Motor neuron (in vitro differentiated cells): Measurements from ENCODE around the gene PHRF1. TPM values are rescaled to one million over a fixed set of nuclear protein-coding genes. Genes with fewer than 3 reads are reported as not detected.

ENCODE experiments used
- ATAC-seq, 8 experiments: fragments of 200-7000 bp; cut with Tn5 transposase; replicated peaks in 6 of 8; 2 replicates each; pipeline ENCODE4 v1.8.0; 2021; ENCODE audit warnings: mild to moderate bottlenecking in 8 of 8, moderate library complexity in 8 of 8
- H3K27ac ChIP-seq, 2 donors: fragments of 250-450 bp; sonication (Bioruptor Pico); 2 replicates each; pipeline ENCODE4 v1.9.0; 2021; ENCODE audit warnings: antibody characterized with exemption in 2 of 2, mild to moderate bottlenecking in 2 of 2, moderate library complexity in 1 of 2
- H3K4me1 ChIP-seq, 2 donors: fragments of 250-450 bp; sonication (Bioruptor Pico); replicated peaks in 1 of 2; 2 replicates each; pipeline ENCODE4 v1.6.1; 2021; ENCODE audit warnings: antibody characterized with exemption in 2 of 2, mild to moderate bottlenecking in 2 of 2, moderate library complexity in 1 of 2
- H3K4me3 ChIP-seq, 5 donors: fragments of 250-450 bp; sonication (Bioruptor Pico); 2 replicates each; pipeline ENCODE4 v1.9.0; 2021; ENCODE audit warnings: antibody characterized with exemption in 5 of 5, mild to moderate bottlenecking in 5 of 5, moderate library complexity in 4 of 5
- WGBS, 10 experiments: fragments of 450-650 bp; shearing (Covaris generic); methylation state at CpG; one replicate each; pipeline ENCODE4 v1.0.0; 2022; 5-methylcytosine and 5-hydroxymethylcytosine counted together
- in situ Hi-C, 9 experiments: fragments of 400-800 bp; cut with MboI; loops; one replicate each; pipeline ENCODE4 v1.15.0; 2021; ENCODE audit warnings: low sequenced_read_pairs in 9 of 9, low pct_unique_long_range_greater_than_20kb in 2 of 9; ENCODE audit not compliant: unreplicated experiment in 9 of 9
- total RNA-seq, 8 experiments: library from RNA; unstranded; fragments of 300-600 nt; gene quantifications; 2 replicates each; pipeline versions ENCODE4 v1.2.3 to v1.2.4, GENCODE V29; 2022

PHRF1 gene
- total RNA-seq, 8 experiments from 2014 or later = 11.9 to 32.0 (median 16.0) TPM

GRCh38 chr11:660681-661444 lies 84.6 kb downstream of the PHRF1 start:
- WGBS, 10 experiments = 89 to 100% (median 93%) methylated on average over 1 to 9 of the region's 19 CpGs; no CpG with 5 or more reads in 2 of the 10 experiments
- no peak overlapping the region for H3K27ac ChIP-seq
- in situ Hi-C loops = no loop called here

More at GRCh38 chr11:660681-661444, 84.6 kb downstream of the PHRF1 start:
- no peak for ATAC-seq
- Histone ChIP-seq H3K4me3 (no peak overlapping the region), H3K4me1 (no peaks in the 10 kb centered on the region)

Other genes starting within 250 kb of the PHRF1 start
- 100 to 1,000 TPM in 1 of 8 experiments, 10 to 100 TPM in 6, 1 to 10 TPM in 1; 9.7 to 103 (median 70.9) TPM for gene B4GALNT4, start 207.0 kb upstream of the PHRF1 start, total RNA-seq
- gene PKP3, start 182.3 kb upstream of the PHRF1 start, total RNA-seq = 10 to 100 TPM in 1 of 8 experiments, 1 to 10 TPM in 3, under 1 TPM in 3, not detected in 1; 0.21 to 24.4 (median 3.2) TPM
- 100 to 1,000 TPM in 1 of 8 experiments, 10 to 100 TPM in 7; 19.5 to 131 (median 28.5) TPM for gene SIGIRR, start 161.5 kb upstream of the PHRF1 start, total RNA-seq
- gene ANO9, start 134.5 kb upstream of the PHRF1 start, total RNA-seq = 1 to 10 TPM in 3 of 8 experiments, under 1 TPM in 4, not detected in 1; 0.11 to 4.3 (median 0.60) TPM
- 10 to 100 TPM; 11.4 to 37.9 (median 21.2) TPM for gene PTDSS2, start 126.2 kb upstream of the PHRF1 start, total RNA-seq
- 100 to 1,000 TPM in 4 of 8 experiments, 10 to 100 TPM in 4; 55.8 to 181 (median 94.8) TPM for gene RNH1, start 69.2 kb upstream of the PHRF1 start, total RNA-seq
- 10 to 100 TPM; 38.5 to 96.1 (median 57.2) TPM for gene HRAS, start 40.9 kb upstream of the PHRF1 start, total RNA-seq
- gene LRRC56, start 38.9 kb upstream of the PHRF1 start, total RNA-seq = 1 to 10 TPM in 6 of 8 experiments, under 1 TPM in 2; 0.75 to 7.6 (median 1.8) TPM
- 1 to 10 TPM in 4 of 8 experiments, under 1 TPM in 4; 0.29 to 5.4 (median 0.88) TPM for gene LMNTD2, start 15.7 kb upstream of the PHRF1 start, total RNA-seq
- gene RASSF7, start 15.5 kb upstream of the PHRF1 start, total RNA-seq = 10 to 100 TPM in 1 of 8 experiments, 1 to 10 TPM in 7; 4.6 to 10.4 (median 7.0) TPM
- 10 to 100 TPM; 10.2 to 27.9 (median 17.0) TPM for gene IRF7, start 39.5 kb downstream of the PHRF1 start, total RNA-seq
- gene CDHR5, start 48.5 kb downstream of the PHRF1 start, total RNA-seq = 1 to 10 TPM in 3 of 8 experiments, under 1 TPM in 5; 0.31 to 1.3 (median 0.51) TPM
- gene SCT, start 50.7 kb downstream of the PHRF1 start, total RNA-seq = not detected
- 1 to 10 TPM in 1 of 8 experiments, under 1 TPM in 4, not detected in 3; 0.22 to 1.8 (median 0.93) TPM for gene DRD4, start 60.8 kb downstream of the PHRF1 start, total RNA-seq
- 10 to 100 TPM; 38.5 to 81.6 (median 54.3) TPM for gene DEAF1, start 118.8 kb downstream of the PHRF1 start, total RNA-seq
- 10 to 100 TPM; 11.8 to 47.1 (median 20.9) TPM for gene TMEM80, start 119.3 kb downstream of the PHRF1 start, total RNA-seq
- 10 to 100 TPM in 3 of 8 experiments, 1 to 10 TPM in 5; 1.2 to 41.9 (median 7.9) TPM for gene EPS8L2, start 129.8 kb downstream of the PHRF1 start, total RNA-seq
- gene TALDO1, start 171.0 kb downstream of the PHRF1 start, total RNA-seq = 100 to 1,000 TPM in 3 of 8 experiments, 10 to 100 TPM in 5; 62.3 to 304 (median 94.6) TPM
- 10 to 100 TPM; 22.8 to 70.1 (median 38.0) TPM for gene GATD1, start 201.0 kb downstream of the PHRF1 start, total RNA-seq
- 10 to 100 TPM in 5 of 8 experiments, 1 to 10 TPM in 3; 1.8 to 21.7 (median 15.3) TPM for gene CEND1, start 213.6 kb downstream of the PHRF1 start, total RNA-seq
- 10 to 100 TPM; 21.4 to 45.6 (median 31.7) TPM for gene SLC25A22, start 221.8 kb downstream of the PHRF1 start, total RNA-seq
- gene PIDD1, start 228.8 kb downstream of the PHRF1 start, total RNA-seq = 10 to 100 TPM in 6 of 8 experiments, 1 to 10 TPM in 2; 9.0 to 20.0 (median 12.4) TPM
- gene RPLP2, start 233.5 kb downstream of the PHRF1 start, total RNA-seq = 1,000 to 10,000 TPM; 1,135 to 2,145 (median 1,757) TPM
- gene PNPLA2, start 242.4 kb downstream of the PHRF1 start, total RNA-seq = 10 to 100 TPM in 7 of 8 experiments, 1 to 10 TPM in 1; 5.2 to 58.7 (median 13.1) TPM